Large intestine (tissue), 1 donor: ENCODE measurements around the gene SNX13. TPM values are rescaled to one million over a fixed set of nuclear protein-coding genes. Genes with fewer than 3 reads are reported as not detected.

Source experiments
- polyA plus RNA-seq: library from polyadenylated mRNA; unstranded; fragments of 120-200 nt; gene quantifications from one replicate; pipeline ENCODE4 v1.2.1, GENCODE V29; 2013

The SNX13 gene
- polyA plus RNA-seq, 1 donor, result 30.0 TPM

Other genes with a start within 250 kb of the SNX13 start
- gene PRPS1L1, start 87.4 kb upstream of the SNX13 start, polyA plus RNA-seq, result not detected